HCT116 (cell line): ENCODE data around the gene NR6A1. TPM values are rescaled to one million over a fixed set of nuclear protein-coding genes. Genes with fewer than 3 reads are reported as not detected.

Source experiments
- ATAC-seq: fragments of 200-7000 bp; cut with Tn5 transposase; 2 replicates; pipeline ENCODE4 v1.9.1; 2020; ENCODE audit warnings: mild to moderate bottlenecking, moderate library complexity
- BruUV-seq: library from RNA; stranded (reverse); fragments of 400-500 nt; replicated peaks from 2 replicates; lab custom pipeline; 2021; lab: Mats Ljungman, UMichigan
- CTCF ChIA-PET: fragments of 300-600 bp; sonication (Branson Sonifier 250); formaldehyde crosslinking; loops from one replicate; lab custom pipeline; 2021; ENCODE audit warnings: antibody characterized with exemption; lab: Charles Lee
- POLR2A ChIA-PET: fragments of 300-600, 350-600 bp; sonication (Branson Sonifier 250); formaldehyde crosslinking; loops from one replicate; lab custom pipeline; 2021; ENCODE audit warnings: antibody characterized with exemption; lab: Charles Lee
- RAD21 ChIA-PET, 2 experiments: fragments of 300-600 bp; sonication (Branson Sonifier 250); formaldehyde crosslinking; loops; one replicate each; lab custom pipeline; 2023; ENCODE audit warnings: low total read pairs in 2 of 2; ENCODE audit not compliant: uncharacterized antibody in 2 of 2, unreplicated experiment in 2 of 2, low non-redundant PET in 1 of 2; lab: Charles Lee
- DNase-seq: peaks from one replicate; pipeline ENCODE4 v3.0.0-alpha.2; 2010; ENCODE audit warnings: low read depth, low spot score
- H2AFZ ChIP-seq: fragments of 200-600 bp; shearing (Covaris generic), sonication (generic); 2 replicates; pipeline ENCODE4 v1.6.1; 2017; ENCODE audit warnings: low read depth, mixed run types, mixed read lengths, antibody characterized with exemption, low read length; ENCODE audit not compliant: poor library complexity, severe bottlenecking
- H3K27ac ChIP-seq: 2 replicates; pipeline ENCODE4 v1.5.1; 2012; ENCODE audit warnings: low read depth, low read length
- H3K27me3 ChIP-seq: fragments of 200-600 bp; sonication (generic); 2 replicates; pipeline ENCODE4 v1.6.1; 2016; ENCODE audit warnings: mixed run types, low read length, mixed read lengths; ENCODE audit not compliant: insufficient read depth
- H3K36me3 ChIP-seq, 2 experiments: fragments of 200-500 bp in 1 of 2; fragments of 200-600 bp in 1 of 2; sonication (Bioruptor generic) in 1 of 2; sonication (generic) in 1 of 2; 2 replicates each; pipeline versions ENCODE4 v1.5.1 to v1.6.1; 2014 to 2016; ENCODE audit warnings: low read length in 2 of 2, inconsistent platforms in 1 of 2, mixed read lengths in 1 of 2, mixed run types in 1 of 2; ENCODE audit not compliant: insufficient read depth in 2 of 2, control insufficient read depth in 1 of 2
- H3K4me1 ChIP-seq, 2 experiments: fragments of 200-600 bp in 1 of 2; sonication (generic) in 1 of 2; 2 replicates each; pipeline versions ENCODE4 v1.5.1 to v1.6.1; 2012 to 2017; ENCODE audit warnings: low read length in 2 of 2, inconsistent platforms in 1 of 2, mild to moderate bottlenecking in 1 of 2, mixed read lengths in 1 of 2, mixed run types in 1 of 2, moderate library complexity in 1 of 2; ENCODE audit not compliant: insufficient read depth in 2 of 2, control insufficient read depth in 1 of 2
- H3K4me2 ChIP-seq: fragments of 200-600 bp; sonication (generic); 2 replicates; pipeline ENCODE4 v1.6.1; 2017; ENCODE audit warnings: mixed run types, low read length, mixed read lengths
- H3K4me3 ChIP-seq, 2 experiments: fragments of 200-600 bp in 1 of 2; sonication (generic) in 1 of 2; replicated peaks in 1 of 2; 2 replicates each; pipeline ENCODE4 v1.5.1; 2011 to 2016; ENCODE audit warnings: low read length in 2 of 2, control low read depth in 1 of 2, low read depth in 1 of 2, mild to moderate bottlenecking in 1 of 2, mixed read lengths in 1 of 2, mixed run types in 1 of 2
- H3K79me2 ChIP-seq: fragments of 200-600 bp; sonication (generic); 2 replicates; pipeline ENCODE4 v1.6.1; 2017; ENCODE audit warnings: mild to moderate bottlenecking, mixed run types, low read length, moderate library complexity, mixed read lengths; ENCODE audit not compliant: insufficient read depth
- H3K9ac ChIP-seq: fragments of 200-600 bp; sonication (generic); 2 replicates; pipeline ENCODE4 v1.6.1; 2016; ENCODE audit warnings: low read length, mixed read lengths
- H3K9me2 ChIP-seq: fragments of 200-600 bp; sonication (generic), shearing (Covaris generic); 2 replicates; pipeline ENCODE4 v1.6.1; 2017; ENCODE audit warnings: mixed run types, mild to moderate bottlenecking, moderate library complexity; ENCODE audit not compliant: insufficient read depth
- H3K9me3 ChIP-seq, 2 experiments: fragments of 200-500 bp in 1 of 2; fragments of 200-600 bp in 1 of 2; sonication (Bioruptor generic) in 1 of 2; sonication (generic) in 1 of 2; 2 replicates each; pipeline ENCODE4 v1.6.1; 2014 to 2017; ENCODE audit warnings: low read length in 2 of 2, mixed read lengths in 2 of 2, inconsistent platforms in 1 of 2, low read depth in 1 of 2, mild to moderate bottlenecking in 1 of 2, mixed run types in 1 of 2, moderate library complexity in 1 of 2; ENCODE audit not compliant: control insufficient read depth in 1 of 2, insufficient read depth in 1 of 2
- H4K20me1 ChIP-seq: fragments of 200-600 bp; sonication (generic), shearing (Covaris generic); 2 replicates; pipeline ENCODE4 v1.6.1; 2017; ENCODE audit warnings: mixed run types, mild to moderate bottlenecking, moderate library complexity; ENCODE audit not compliant: insufficient read depth
- CBX3 ChIP-seq: IDR thresholded peaks from 2 replicates; pipeline ENCODE4 v1.6.1; 2012; ENCODE audit warnings: low read depth
- ELF1 ChIP-seq: IDR thresholded peaks from 2 replicates; pipeline ENCODE4 v1.6.1; 2012; ENCODE audit warnings: low read depth, borderline replicate concordance
- EZH2phosphoT487 ChIP-seq: fragments of 200-600 bp; IDR thresholded peaks from 2 replicates; pipeline ENCODE4 v1.6.1; 2018; ENCODE audit warnings: antibody characterized with exemption, borderline replicate concordance
- POLR2A ChIP-seq: IDR thresholded peaks from 2 replicates; pipeline ENCODE4 v1.7.0; 2011; ENCODE audit warnings: borderline replicate concordance; ENCODE audit not compliant: insufficient read depth, insufficient read length; ENCODE audit errors: extremely low read depth
- POLR2AphosphoS5 ChIP-seq: IDR thresholded peaks from 2 replicates; pipeline ENCODE4 v1.6.1; 2011; ENCODE audit warnings: mild to moderate bottlenecking, low read depth, low read length, moderate library complexity
- SIN3A ChIP-seq: IDR thresholded peaks from 2 replicates; pipeline ENCODE4 v1.6.1; 2012; ENCODE audit warnings: low read depth
- SP1 ChIP-seq: IDR thresholded peaks from 2 replicates; pipeline ENCODE4 v1.6.1; 2012; ENCODE audit warnings: low read depth
- intact Hi-C: fragments of 100-400 bp; cut with micrococcal nuclease; formaldehyde crosslinking; loops from 2 replicates; pipeline ENCODE4 v1.10.0; 2022
- total RNA-seq: library from RNA; stranded (reverse); gene quantifications from one replicate; pipeline ENCODE4 v1.2.1, GENCODE V29; 2021; ENCODE audit not compliant: unreplicated experiment
- TF ChIP-seq, protein P1 (sequence below): IDR thresholded peaks from 2 replicates; pipeline ENCODE4 v1.6.1; 2012
- TF ChIP-seq, protein P2 (sequence below): IDR thresholded peaks from 2 replicates; pipeline ENCODE4 v1.6.1; 2011; ENCODE audit warnings: mild to moderate bottlenecking, low read length, moderate library complexity; ENCODE audit not compliant: insufficient replicate concordance; ENCODE audit errors: extremely low read depth
- TF ChIP-seq, protein P3 (sequence below): IDR thresholded peaks from 2 replicates; pipeline ENCODE4 v1.6.1; 2012; ENCODE audit warnings: low read depth

The NR6A1 gene
- total RNA-seq, 1 experiment from 2014 or later = 9.9 TPM

DNA sequence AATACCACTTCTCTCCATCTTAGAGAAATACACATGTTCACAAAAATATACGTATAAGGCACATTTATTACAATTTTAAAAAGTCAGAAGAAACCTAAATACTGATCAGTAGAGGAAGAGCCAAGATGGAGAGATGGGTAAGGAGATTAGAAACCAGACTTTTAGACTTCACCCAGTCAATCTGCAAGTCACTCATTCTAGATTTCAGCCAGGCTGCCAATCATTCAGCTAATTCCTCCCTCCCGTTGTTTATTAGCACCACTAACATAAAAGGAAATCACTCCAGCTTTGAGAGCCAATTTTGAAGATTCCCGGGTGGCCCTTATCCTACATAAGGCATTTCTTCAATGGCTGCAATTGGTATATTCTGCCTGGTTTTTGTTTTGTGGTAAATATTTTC, 154.2 kb downstream of the NR6A1 start:
- Histone ChIP-seq H3K27me3 (no peaks in the 10 kb centered on the region), H3K4me1 (peaks cover 36 to 54% of the 10 kb centered on the region in 2 experiments), H3K4me2 (peak overlapping the region; percentile 8; the same call in 1 of the 2 replicates), H3K9me2 (no peaks in the 10 kb centered on the region), H3K9ac (no peak overlapping the region), H3K27ac (no peak overlapping the region), H4K20me1 (no peaks in the 10 kb centered on the region), H3K36me3 (no peaks in the 10 kb centered on the region), H2AFZ (no peak overlapping the region), H3K9me3 (no peaks in the 10 kb centered on the region), H3K4me3 (no peak overlapping the region), H3K79me2 (peaks cover 13% of the 10 kb centered on the region; the same call in 1 of the 2 replicates)
- ChIA-PET CTCF (interaction anchor here (0.6 to 4.5 kb wide), 46 partner anchors 10 to 246 kb away, joined by 3 to 77 read pairs (median 4); partner anchors contain the start of genes NR6A1, OLFML2A and WDR38), POLR2A (interaction anchor here (0.9 to 1.4 kb wide), 2 partner anchors 42 to 149 kb away, joined by 3 read pairs; no protein-coding TSS in a partner anchor), RAD21 (interaction anchor here (1.1 to 2.5 kb wide), 5 partner anchors 65 to 148 kb away, joined by 6 to 12 read pairs (median 8); no protein-coding TSS in a partner anchor)
- no TSS peak for BruUV-seq
- TF ChIP-seq ELF1 (no peak), EZH2phosphoT487 (no peak), POLR2A (no peak), CBX3 (no peak), SP1 (no peak), POLR2AphosphoS5 (no peak), SIN3A (no peak)
- TF ChIP-seq, protein P1, sequence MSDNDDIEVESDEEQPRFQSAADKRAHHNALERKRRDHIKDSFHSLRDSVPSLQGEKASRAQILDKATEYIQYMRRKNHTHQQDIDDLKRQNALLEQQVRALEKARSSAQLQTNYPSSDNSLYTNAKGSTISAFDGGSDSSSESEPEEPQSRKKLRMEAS = no peak
- TF ChIP-seq, protein P2, sequence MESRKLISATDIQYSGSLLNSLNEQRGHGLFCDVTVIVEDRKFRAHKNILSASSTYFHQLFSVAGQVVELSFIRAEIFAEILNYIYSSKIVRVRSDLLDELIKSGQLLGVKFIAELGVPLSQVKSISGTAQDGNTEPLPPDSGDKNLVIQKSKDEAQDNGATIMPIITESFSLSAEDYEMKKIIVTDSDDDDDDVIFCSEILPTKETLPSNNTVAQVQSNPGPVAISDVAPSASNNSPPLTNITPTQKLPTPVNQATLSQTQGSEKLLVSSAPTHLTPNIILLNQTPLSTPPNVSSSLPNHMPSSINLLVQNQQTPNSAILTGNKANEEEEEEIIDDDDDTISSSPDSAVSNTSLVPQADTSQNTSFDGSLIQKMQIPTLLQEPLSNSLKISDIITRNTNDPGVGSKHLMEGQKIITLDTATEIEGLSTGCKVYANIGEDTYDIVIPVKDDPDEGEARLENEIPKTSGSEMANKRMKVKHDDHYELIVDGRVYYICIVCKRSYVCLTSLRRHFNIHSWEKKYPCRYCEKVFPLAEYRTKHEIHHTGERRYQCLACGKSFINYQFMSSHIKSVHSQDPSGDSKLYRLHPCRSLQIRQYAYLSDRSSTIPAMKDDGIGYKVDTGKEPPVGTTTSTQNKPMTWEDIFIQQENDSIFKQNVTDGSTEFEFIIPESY = no peak
- TF ChIP-seq, protein P3, sequence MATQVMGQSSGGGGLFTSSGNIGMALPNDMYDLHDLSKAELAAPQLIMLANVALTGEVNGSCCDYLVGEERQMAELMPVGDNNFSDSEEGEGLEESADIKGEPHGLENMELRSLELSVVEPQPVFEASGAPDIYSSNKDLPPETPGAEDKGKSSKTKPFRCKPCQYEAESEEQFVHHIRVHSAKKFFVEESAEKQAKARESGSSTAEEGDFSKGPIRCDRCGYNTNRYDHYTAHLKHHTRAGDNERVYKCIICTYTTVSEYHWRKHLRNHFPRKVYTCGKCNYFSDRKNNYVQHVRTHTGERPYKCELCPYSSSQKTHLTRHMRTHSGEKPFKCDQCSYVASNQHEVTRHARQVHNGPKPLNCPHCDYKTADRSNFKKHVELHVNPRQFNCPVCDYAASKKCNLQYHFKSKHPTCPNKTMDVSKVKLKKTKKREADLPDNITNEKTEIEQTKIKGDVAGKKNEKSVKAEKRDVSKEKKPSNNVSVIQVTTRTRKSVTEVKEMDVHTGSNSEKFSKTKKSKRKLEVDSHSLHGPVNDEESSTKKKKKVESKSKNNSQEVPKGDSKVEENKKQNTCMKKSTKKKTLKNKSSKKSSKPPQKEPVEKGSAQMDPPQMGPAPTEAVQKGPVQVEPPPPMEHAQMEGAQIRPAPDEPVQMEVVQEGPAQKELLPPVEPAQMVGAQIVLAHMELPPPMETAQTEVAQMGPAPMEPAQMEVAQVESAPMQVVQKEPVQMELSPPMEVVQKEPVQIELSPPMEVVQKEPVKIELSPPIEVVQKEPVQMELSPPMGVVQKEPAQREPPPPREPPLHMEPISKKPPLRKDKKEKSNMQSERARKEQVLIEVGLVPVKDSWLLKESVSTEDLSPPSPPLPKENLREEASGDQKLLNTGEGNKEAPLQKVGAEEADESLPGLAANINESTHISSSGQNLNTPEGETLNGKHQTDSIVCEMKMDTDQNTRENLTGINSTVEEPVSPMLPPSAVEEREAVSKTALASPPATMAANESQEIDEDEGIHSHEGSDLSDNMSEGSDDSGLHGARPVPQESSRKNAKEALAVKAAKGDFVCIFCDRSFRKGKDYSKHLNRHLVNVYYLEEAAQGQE = no peak
- no peak for DNase-seq
- intact Hi-C loops = loop anchor here (1.0 to 2.0 kb wide), 3 partner anchors 66 to 148 kb away; no protein-coding TSS in a partner anchor
- no peak for ATAC-seq
